ENCODE measurements around the gene RCL1. TPM values are rescaled to one million over a fixed set of nuclear protein-coding genes. Genes with fewer than 3 reads are reported as not detected.

RCL1 gene
- total RNA-seq, 1 donor from 2014 or later: 23.4 TPM

DNA sequence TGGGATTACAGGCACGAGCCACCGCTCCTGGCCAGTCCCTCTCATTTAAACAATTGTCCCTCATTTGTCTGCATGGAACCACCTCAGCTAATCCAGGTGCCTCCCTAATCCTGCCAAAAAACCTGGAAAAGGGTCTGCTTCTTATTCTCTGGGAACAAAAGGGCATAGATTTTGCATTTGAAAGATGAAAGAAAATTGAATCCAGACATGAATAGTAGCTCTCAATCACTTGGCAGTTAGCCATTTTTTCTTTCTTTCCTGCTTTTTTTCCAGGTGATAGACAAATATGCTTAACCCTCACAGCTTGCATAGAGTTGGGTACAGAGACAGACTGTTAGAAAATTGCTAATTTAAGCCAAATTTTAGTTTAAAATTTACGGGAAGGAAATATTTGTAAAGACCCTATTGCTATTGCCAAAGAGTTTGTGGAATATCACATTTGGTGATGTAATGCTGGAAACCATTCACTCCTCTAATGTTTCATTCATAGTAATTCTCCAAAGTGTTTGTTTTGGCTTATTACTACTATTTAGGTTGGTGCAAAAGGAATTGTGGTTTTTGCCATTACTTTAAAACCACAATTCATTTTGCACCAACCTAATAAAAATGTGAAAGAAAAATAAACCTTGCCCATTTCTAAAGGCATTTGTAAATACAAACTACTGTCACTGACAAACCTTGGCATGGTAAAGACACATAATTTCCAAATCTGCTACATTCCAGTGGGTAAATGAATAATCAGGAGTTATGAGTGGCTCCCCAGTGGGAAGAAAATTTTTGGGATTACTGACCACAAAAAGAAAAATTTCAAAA, 111.8 kb downstream of the RCL1 start:
- TF ChIP-seq CTCF (conservative IDR thresholded peaks at IDR 0.05; ENCODE audit: low read depth, low read length): no peak
- no peak for DNase-seq (ENCODE audit: low read depth)
- no peak overlapping the region for H3K4me3 ChIP-seq (ENCODE audit: low read depth, low read length)

DNA sequence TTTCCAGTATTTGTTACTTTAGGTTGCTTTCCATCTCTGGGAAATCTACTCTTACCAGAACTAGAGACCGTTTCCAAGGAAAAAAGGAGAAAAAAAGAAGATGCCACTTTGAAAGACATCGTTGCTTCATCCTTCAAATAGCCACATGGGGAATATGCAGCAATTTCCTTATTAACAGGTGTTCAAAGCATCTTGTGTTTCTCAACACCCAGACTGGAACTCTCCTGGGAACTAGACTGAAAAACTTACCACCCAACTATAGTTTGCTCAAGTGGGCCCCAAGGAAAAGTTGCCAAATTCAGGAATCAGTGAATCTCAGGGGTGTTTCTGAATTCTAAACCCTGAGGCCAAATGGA, 112.4 kb downstream of the RCL1 start:
- DNase-seq (ENCODE audit: low read depth): no peak
- H3K4me3 ChIP-seq (ENCODE audit: low read depth, low read length): no peak overlapping the region
- TF ChIP-seq CTCF (conservative IDR thresholded peaks at IDR 0.05; ENCODE audit: low read depth, low read length): no peak

Other genes starting within 250 kb of the RCL1 start
- gene PLPP6, start 130.7 kb upstream of the RCL1 start, total RNA-seq: 4.2 and 4.7 TPM in 2 replicates
- gene SPATA6L, start 126.5 kb upstream of the RCL1 start, total RNA-seq: 0.92 and 1.7 TPM in 2 replicates
- 8.4 and 21.8 TPM in 2 replicates for gene CDC37L1, start 113.4 kb upstream of the RCL1 start, total RNA-seq
- 49.1 and 59.4 TPM in 2 replicates for gene AK3, start 51.7 kb upstream of the RCL1 start, total RNA-seq
- 3.0 and 7.1 TPM in 2 replicates for gene JAK2, start 192.3 kb downstream of the RCL1 start, total RNA-seq